ENCODE data around the gene ALG14. TPM values are rescaled to one million over a fixed set of nuclear protein-coding genes. Genes with fewer than 3 reads are reported as not detected.
A peak's percentile ranks its signal among the peaks of the same experiment; 100 is the strongest.

Gene ALG14
- total and polyA plus RNA-seq, 2 of the 4 experiments (the other 2 are of a cell fraction): 1.7 to 2.0 TPM

DNA sequence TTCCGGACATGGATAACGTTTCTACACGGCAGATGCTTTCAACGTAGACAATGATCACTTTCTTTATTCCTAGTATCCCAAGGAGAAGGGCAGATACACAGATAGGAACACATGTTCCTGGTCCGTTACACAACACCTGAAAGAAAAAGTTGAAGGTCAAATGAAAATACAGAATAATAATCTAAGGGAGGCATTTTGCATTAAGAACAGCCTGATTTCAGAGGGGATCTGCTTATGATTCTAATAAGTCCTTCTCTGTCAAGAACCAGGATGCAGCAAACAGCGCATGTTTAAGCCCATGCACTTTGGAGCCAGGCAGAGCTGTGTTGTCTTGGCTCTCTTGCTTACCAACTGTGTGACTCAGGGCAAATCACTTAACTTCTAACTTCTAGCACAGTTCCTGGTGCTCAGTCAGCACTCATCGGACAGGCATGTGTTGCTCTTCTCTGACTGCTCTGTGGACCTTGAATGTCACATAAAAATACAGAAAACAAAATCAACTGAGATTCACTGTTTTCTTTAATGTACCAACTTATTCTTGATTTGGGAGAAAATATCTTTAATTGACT, 89.5 kb downstream of the ALG14 start (continued):
- no peak for TF ChIP-seq SMC3 (IDR thresholded peaks at IDR 0.05; ENCODE audit: low read depth, low read length)

- no peak overlapping the region for H3K4me2 ChIP-seq (ENCODE audit: low read depth, low read length)
- H3K4me1 ChIP-seq (ENCODE audit: control insufficient read depth, insufficient read depth, low read length): peaks cover 14% of the 10 kb centered on the region
- H3K14ac ChIP-seq (replicated peaks; ENCODE audit: low read depth, low read length): no peak overlapping the region
- no peak overlapping the region for H4K8ac ChIP-seq (ENCODE audit: low read depth in 2 of 2, low read length in 2 of 2)
- peaks cover 0 to 6% of the 10 kb centered on the region in 2 experiments; a peak in 1 of 4 replicates for H3K79me1 ChIP-seq (ENCODE audit: low read depth in 1 of 2, low read length in 2 of 2)
- ChIA-PET CTCF (no interaction called here), POLR2A (ENCODE audit: unreplicated experiment) (no interaction called here)
- no CpG with 5 or more reads among the region's 2 CpGs for WGBS, 2 experiments (ENCODE audit: extremely low coverage in 2 of 2, insufficient read length in 1 of 2)
- no peaks in the 10 kb centered on the region for H3K9me3 ChIP-seq (ENCODE audit: control insufficient read depth, insufficient read depth, low read length)
- no peak overlapping the region for H4K91ac ChIP-seq (ENCODE audit: insufficient read depth, low read depth, low read length)
- TF ChIP-seq MAFK (IDR thresholded peaks at IDR 0.05; ENCODE audit: low read depth, low read length): no peak
- TF ChIP-seq POLR2A (IDR thresholded peaks at IDR 0.05; ENCODE audit: low read depth, low read length): no peak
- no peak overlapping the region for H2AK9ac ChIP-seq (replicated peaks; ENCODE audit: low read depth, low read length, poor library complexity)
- dilution Hi-C loops (cut with HindIII; ENCODE audit: low sequenced_read_pairs, unreplicated experiment): no loop called here
- no peak overlapping the region; the same call in 1 of the 2 replicates for H3K18ac ChIP-seq (ENCODE audit: low read depth, low read length)
- DNase-seq: no peak
- H3K9ac ChIP-seq (ENCODE audit: low read depth, low read length): no peak overlapping the region
- H3K56ac ChIP-seq (ENCODE audit: extremely low read depth, insufficient read depth, low read length): no peak overlapping the region
- H3K27ac ChIP-seq (ENCODE audit: insufficient read depth, low read length): no peak overlapping the region
- no peak overlapping the region for H3K4ac ChIP-seq (ENCODE audit: low read depth, low read length)
- no peak overlapping the region for H3K4me3 ChIP-seq (ENCODE audit: insufficient read depth, low read depth, low read length)
- H3K23ac ChIP-seq (ENCODE audit: low read depth, low read length): no peak overlapping the region
- H2AFZ ChIP-seq (replicated peaks; ENCODE audit: low read length, poor library complexity): no peak overlapping the region
- H4K5ac ChIP-seq (ENCODE audit: low read depth, low read length): no peak overlapping the region
- H2BK5ac ChIP-seq (ENCODE audit: low read depth, low read length, poor library complexity, severe bottlenecking): no peak overlapping the region
- no peaks in the 10 kb centered on the region for H4K20me1 ChIP-seq (ENCODE audit: insufficient read depth, low read length)
- ATAC-seq (ENCODE audit: low read depth): no peak
- no peak overlapping the region for H2BK15ac ChIP-seq (ENCODE audit: low read depth, low read length)
- H3K27me3 ChIP-seq (ENCODE audit: control insufficient read depth, insufficient read depth, low read length): no peaks in the 10 kb centered on the region
- intact Hi-C loops (cut with micrococcal nuclease): no loop called here
- in situ Hi-C loops (cut with MboI; ENCODE audit: low sequenced_read_pairs): no loop called here
- H2BK120ac ChIP-seq (ENCODE audit: low read depth, low read length): 0 out of 2 replicates have a peak overlapping the region, but pooled peaks have one; percentile 56
- BruUV-seq (replicated peaks): no TSS peak
- H3K36me3 ChIP-seq (ENCODE audit: control insufficient read depth, insufficient read depth, low read length): no peaks in the 10 kb centered on the region
- H2BK20ac ChIP-seq (ENCODE audit: low read depth, low read length): no peak overlapping the region
- no peak overlapping the region for H2AK5ac ChIP-seq (ENCODE audit: low read depth, low read length)
- peaks cover 3% of the 10 kb centered on the region; the same call in 1 of the 2 replicates for H3K9me1 ChIP-seq (ENCODE audit: insufficient read depth, low read length)
Observed at GRCh38 chr1:94982398-94982797, 90.4 kb downstream of the ALG14 start.
